ENCODE data around the gene TCOF1. TPM values are rescaled to one million over a fixed set of nuclear protein-coding genes. Genes with fewer than 3 reads are reported as not detected.

The TCOF1 gene
- total RNA-seq, 1 donor from 2014 or later = 65.3 TPM

GRCh38 chr5:150391986-150392385, 34.5 kb downstream of the TCOF1 start:
- H3K4me1 Mint-ChIP-seq (ENCODE audit: unreplicated experiment) = peaks cover 10% of the 10 kb centered on the region
- peaks cover 28% of the 10 kb centered on the region for H3K36me3 Mint-ChIP-seq
- H3K27me3 Mint-ChIP-seq = no peaks in the 10 kb centered on the region
- no peak overlapping the region for H3K4me3 Mint-ChIP-seq
- no peak overlapping the region for H3K27ac Mint-ChIP-seq
- no peaks in the 10 kb centered on the region for H3K9me3 Mint-ChIP-seq
- no peak for DNase-seq (ENCODE audit: extremely low spot score, unreplicated experiment)
- TF ChIP-seq CTCF (conservative IDR thresholded peaks at IDR 0.05) = no peak

- Mint-ChIP-seq H3K4me1 (ENCODE audit: unreplicated experiment) (peaks cover 8% of the 10 kb centered on the region), H3K27ac (no peak overlapping the region), H3K27me3 (no peaks in the 10 kb centered on the region), H3K4me3 (no peak overlapping the region), H3K9me3 (no peaks in the 10 kb centered on the region), H3K36me3 (peaks cover 25% of the 10 kb centered on the region)
- DNase-seq (ENCODE audit: extremely low spot score, unreplicated experiment) = no peak
- no peak for TF ChIP-seq CTCF (conservative IDR thresholded peaks at IDR 0.05)
These were observed 35.2 kb downstream of the TCOF1 start for GRCh38 chr5:150392680-150393079.

DNA sequence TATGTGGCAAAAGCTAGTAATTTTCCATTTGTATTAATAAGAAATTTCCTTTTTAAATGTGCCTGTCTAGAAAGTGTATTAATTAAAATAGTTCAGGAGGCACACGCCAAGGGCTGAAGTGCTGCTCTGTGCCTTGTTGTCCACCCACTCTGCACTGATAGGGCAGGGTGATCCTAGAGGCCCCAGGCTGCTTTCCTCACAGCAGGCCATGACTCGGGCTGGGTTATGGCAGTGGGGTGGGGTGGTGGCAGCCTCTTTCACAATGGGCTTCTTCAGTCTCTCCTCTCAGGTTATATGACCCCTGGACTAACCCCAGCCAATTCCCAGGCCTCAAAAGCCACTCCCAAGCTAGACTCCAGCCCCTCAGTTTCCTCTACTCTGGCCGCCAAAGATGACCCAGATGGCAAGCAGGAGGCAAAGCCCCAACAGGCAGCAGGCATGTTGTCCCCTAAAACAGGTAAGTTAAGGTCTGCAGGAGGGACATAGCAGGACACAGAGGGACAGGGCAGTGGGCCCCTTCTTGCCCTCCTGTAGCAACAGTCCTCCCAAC, 35.7 kb downstream of the TCOF1 start:
- Mint-ChIP-seq H3K9me3 (no peaks in the 10 kb centered on the region), H3K27me3 (no peaks in the 10 kb centered on the region), H3K27ac (no peak overlapping the region), H3K4me3 (no peak overlapping the region), H3K36me3 (peaks cover 25% of the 10 kb centered on the region), H3K4me1 (ENCODE audit: unreplicated experiment) (peaks cover 8% of the 10 kb centered on the region)
- DNase-seq (ENCODE audit: extremely low spot score, unreplicated experiment) = no peak
- no peak for TF ChIP-seq CTCF (conservative IDR thresholded peaks at IDR 0.05)

GRCh38 chr5:150394131-150394530, 36.6 kb downstream of the TCOF1 start:
- no peak for DNase-seq (ENCODE audit: extremely low spot score, unreplicated experiment)

GRCh38 chr5:150394912-150395687, 37.6 kb downstream of the TCOF1 start:
- Mint-ChIP-seq H3K27me3 (no peaks in the 10 kb centered on the region), H3K36me3 (peaks cover 27% of the 10 kb centered on the region)

More at GRCh38 chr5:150394131-150394530, 36.6 kb downstream of the TCOF1 start:
- Mint-ChIP-seq H3K4me1 (ENCODE audit: unreplicated experiment) (peaks cover 7% of the 10 kb centered on the region), H3K27ac (no peak overlapping the region), H3K36me3 (peaks cover 27% of the 10 kb centered on the region), H3K9me3 (no peaks in the 10 kb centered on the region), H3K4me3 (no peak overlapping the region), H3K27me3 (no peaks in the 10 kb centered on the region)
- no peak for TF ChIP-seq CTCF (conservative IDR thresholded peaks at IDR 0.05)

More at GRCh38 chr5:150394912-150395687, 37.6 kb downstream of the TCOF1 start:
- H3K4me3 Mint-ChIP-seq = no peak overlapping the region
- no peak overlapping the region for H3K27ac Mint-ChIP-seq
- no peak for DNase-seq (ENCODE audit: extremely low spot score, unreplicated experiment)
- no peak for TF ChIP-seq CTCF (conservative IDR thresholded peaks at IDR 0.05)
- H3K9me3 Mint-ChIP-seq = no peaks in the 10 kb centered on the region
- H3K4me1 Mint-ChIP-seq (ENCODE audit: unreplicated experiment) = no peaks in the 10 kb centered on the region

All from type B pancreatic cell (in vitro differentiated cells).